IMR-90 (cell line): ENCODE results near the gene HSP90B1. TPM values are rescaled to one million over a fixed set of nuclear protein-coding genes. Genes with fewer than 3 reads are reported as not detected.

Source experiments
- ATAC-seq: fragments of 200-7000 bp; cut with Tn5 transposase; 2 replicates; pipeline ENCODE4 v1.9.1; 2020; ENCODE audit warnings: low read depth, mild to moderate bottlenecking, moderate library complexity
- BruUV-seq: library from RNA; stranded (reverse); fragments of 400-500 nt; replicated peaks from 2 replicates; lab custom pipeline; 2021; lab: Mats Ljungman, UMichigan
- CTCF ChIA-PET: fragments of 300-600 bp; formaldehyde crosslinking; extraction: SDS; loops from one replicate; lab custom pipeline; 2021; ENCODE audit warnings: antibody characterized with exemption; lab: Yijun Ruan, JAX
- POLR2A ChIA-PET: fragments of 300-600 bp; sonication (Branson Sonifier 250); formaldehyde crosslinking; loops from one replicate; lab custom pipeline; 2022; ENCODE audit warnings: antibody characterized with exemption; ENCODE audit not compliant: unreplicated experiment; lab: Charles Lee
- DNase-seq: peaks from one replicate; pipeline ENCODE4 v3.0.0; 2013
- H2AFZ ChIP-seq: replicated peaks from 2 replicates; pipeline ENCODE3; 2013; ENCODE audit warnings: low read length, mild to moderate bottlenecking; ENCODE audit not compliant: poor library complexity
- H2AK5ac ChIP-seq: 2 replicates; pipeline ENCODE4 v1.6.1; 2013; ENCODE audit warnings: low read depth, low read length, inconsistent platforms
- H2AK9ac ChIP-seq: replicated peaks from 2 replicates; pipeline ENCODE3; 2013; ENCODE audit warnings: mild to moderate bottlenecking, low read depth, low read length, moderate library complexity; ENCODE audit not compliant: poor library complexity
- H2BK120ac ChIP-seq: 2 replicates; pipeline ENCODE4 v1.6.1; 2013; ENCODE audit warnings: low read depth, low read length, inconsistent platforms
- H2BK15ac ChIP-seq: 3 replicates; pipeline ENCODE4 v1.6.1; 2013; ENCODE audit warnings: low read depth, low read length, inconsistent platforms
- H2BK20ac ChIP-seq: 2 replicates; pipeline ENCODE4 v1.6.1; 2013; ENCODE audit warnings: low read depth, mild to moderate bottlenecking, inconsistent platforms, low read length, moderate library complexity
- H2BK5ac ChIP-seq: 2 replicates; pipeline ENCODE4 v1.6.1; 2013; ENCODE audit warnings: mild to moderate bottlenecking, low read depth, low read length, inconsistent platforms; ENCODE audit not compliant: poor library complexity, severe bottlenecking
- H3K14ac ChIP-seq: replicated peaks from 2 replicates; pipeline ENCODE4 v1.6.1; 2013; ENCODE audit warnings: low read depth, low read length, inconsistent platforms
- H3K18ac ChIP-seq: 2 replicates; pipeline ENCODE4 v1.6.1; 2013; ENCODE audit warnings: low read depth, low read length, control low read depth
- H3K23ac ChIP-seq: 2 replicates; pipeline ENCODE4 v1.6.1; 2013; ENCODE audit warnings: low read depth, low read length, inconsistent platforms
- H3K27ac ChIP-seq: 2 replicates; pipeline ENCODE4 v1.5.1; 2013; ENCODE audit warnings: mild to moderate bottlenecking, control low read depth, low read length; ENCODE audit not compliant: insufficient read depth
- H3K27me3 ChIP-seq: 2 replicates; pipeline ENCODE4 v1.6.1; 2013; ENCODE audit warnings: low read length; ENCODE audit not compliant: control insufficient read depth, insufficient read depth
- H3K36me3 ChIP-seq: 2 replicates; pipeline ENCODE4 v1.6.1; 2013; ENCODE audit warnings: low read length, mixed read lengths; ENCODE audit not compliant: control insufficient read depth, insufficient read depth
- H3K4ac ChIP-seq: 2 replicates; pipeline ENCODE4 v1.6.1; 2013; ENCODE audit warnings: low read depth, low read length, inconsistent platforms
- H3K4me1 ChIP-seq: 2 replicates; pipeline ENCODE4 v1.6.1; 2013; ENCODE audit warnings: low read length, mixed read lengths; ENCODE audit not compliant: control insufficient read depth, insufficient read depth
- H3K4me2 ChIP-seq: 2 replicates; pipeline ENCODE4 v1.6.1; 2013; ENCODE audit warnings: low read depth, mild to moderate bottlenecking, control low read depth, low read length, moderate library complexity
- H3K4me3 ChIP-seq: 2 replicates; pipeline ENCODE4 v1.5.1; 2013; ENCODE audit warnings: low read depth, mild to moderate bottlenecking, control low read depth, low read length, moderate library complexity; ENCODE audit not compliant: insufficient read depth
- H3K56ac ChIP-seq: 2 replicates; pipeline ENCODE4 v1.6.1; 2013; ENCODE audit warnings: low read length, inconsistent platforms; ENCODE audit not compliant: insufficient read depth; ENCODE audit errors: extremely low read depth
- H3K79me1 ChIP-seq, 2 experiments: 2 replicates each; pipeline ENCODE4 v1.6.1; 2013; ENCODE audit warnings: low read length in 2 of 2, inconsistent platforms in 1 of 2, low read depth in 1 of 2
- H3K9ac ChIP-seq: 2 replicates; pipeline ENCODE4 v1.6.1; 2013; ENCODE audit warnings: low read depth, low read length, control low read depth
- H3K9me1 ChIP-seq: 2 replicates; pipeline ENCODE4 v1.6.1; 2013; ENCODE audit warnings: low read length, inconsistent platforms; ENCODE audit not compliant: insufficient read depth
- H3K9me3 ChIP-seq: 2 replicates; pipeline ENCODE4 v1.6.1; 2013; ENCODE audit warnings: low read length; ENCODE audit not compliant: control insufficient read depth, insufficient read depth
- H4K20me1 ChIP-seq: 2 replicates; pipeline ENCODE4 v1.6.1; 2013; ENCODE audit warnings: low read length, inconsistent platforms; ENCODE audit not compliant: insufficient read depth
- H4K5ac ChIP-seq: 2 replicates; pipeline ENCODE4 v1.6.1; 2013; ENCODE audit warnings: mild to moderate bottlenecking, low read depth, low read length, control low read depth
- H4K8ac ChIP-seq, 2 experiments: 2 replicates each; pipeline ENCODE4 v1.6.1; 2013; ENCODE audit warnings: low read depth in 2 of 2, low read length in 2 of 2, control low read depth in 1 of 2, inconsistent platforms in 1 of 2
- H4K91ac ChIP-seq: 2 replicates; pipeline ENCODE4 v1.6.1; 2013; ENCODE audit warnings: low read depth, low read length, inconsistent platforms; ENCODE audit not compliant: insufficient read depth
- BHLHE40 ChIP-seq: fragments of 150-350 bp; IDR thresholded peaks from 2 replicates; pipeline ENCODE4 v1.6.1; 2016; ENCODE audit warnings: mild to moderate bottlenecking, low read depth, low read length
- CEBPB ChIP-seq: IDR thresholded peaks from 2 replicates; pipeline ENCODE4 v1.6.1; 2012; ENCODE audit warnings: low read depth, low read length, improper control_type of control experiment
- CHD1 ChIP-seq: IDR thresholded peaks from 2 replicates; pipeline ENCODE4 v1.6.1; 2012; ENCODE audit warnings: low read depth, low read length, improper control_type of control experiment
- ELK1 ChIP-seq: fragments of 150-350 bp; IDR thresholded peaks from 2 replicates; pipeline ENCODE4 v1.6.1; 2016; ENCODE audit warnings: low read depth, mild to moderate bottlenecking, low read length, moderate library complexity, borderline replicate concordance
- FOS ChIP-seq: fragments of 150-350 bp; IDR thresholded peaks from 2 replicates; pipeline ENCODE4 v1.6.1; 2016; ENCODE audit warnings: low read depth, low read length
- MAFK ChIP-seq: IDR thresholded peaks from 2 replicates; pipeline ENCODE4 v1.6.1; 2012; ENCODE audit warnings: low read depth, low read length, improper control_type of control experiment
- MAZ ChIP-seq: IDR thresholded peaks from 2 replicates; pipeline ENCODE4 v1.6.1; 2012; ENCODE audit warnings: low read depth, mild to moderate bottlenecking, low read length, improper control_type of control experiment, moderate library complexity, borderline replicate concordance
- MXI1 ChIP-seq: IDR thresholded peaks from 2 replicates; pipeline ENCODE4 v1.6.1; 2012; ENCODE audit warnings: low read depth, mild to moderate bottlenecking, low read length, moderate library complexity, borderline replicate concordance
- POLR2A ChIP-seq: IDR thresholded peaks from 2 replicates; pipeline ENCODE4 v1.6.1; 2012; ENCODE audit warnings: mild to moderate bottlenecking, low read depth, low read length
- RFX5 ChIP-seq: IDR thresholded peaks from 2 replicates; pipeline ENCODE4 v1.8.0; 2012; ENCODE audit warnings: low read depth, mild to moderate bottlenecking, low read length, moderate library complexity
- SMC3 ChIP-seq: fragments of 150-350 bp; IDR thresholded peaks from 2 replicates; pipeline ENCODE4 v1.6.1; 2016; ENCODE audit warnings: low read depth, mild to moderate bottlenecking, antibody characterized with exemption, low read length, moderate library complexity
- WGBS, 2 experiments: methylation state at CpG; one replicate each; pipeline versions ENCODE4 v1.1.5 to v1.1.7; 2013; ENCODE audit warnings: missing lambda C conversion rate in 2 of 2; ENCODE audit not compliant: insufficient read length in 1 of 2; ENCODE audit errors: extremely low coverage in 2 of 2; 5-methylcytosine and 5-hydroxymethylcytosine counted together
- dilution Hi-C: fragments of 300-500 bp; cut with HindIII; formaldehyde crosslinking; loops from one replicate; pipeline ENCODE4 v1.14.3; 2018; ENCODE audit warnings: low sequenced_read_pairs; ENCODE audit not compliant: unreplicated experiment
- in situ Hi-C: fragments of 300-500 bp; cut with MboI; formaldehyde crosslinking; loops from 3 replicates; pipeline ENCODE4 v1.14.3; 2019; ENCODE audit warnings: low sequenced_read_pairs, inconsistent platforms, mixed read lengths
- intact Hi-C: fragments of 100-400 bp; cut with micrococcal nuclease; formaldehyde crosslinking; loops from 2 replicates; pipeline ENCODE4 v1.10.0; 2022
- polyA plus RNA-seq, 3 experiments: library from polyadenylated mRNA; depleted of rRNA; stranded (reverse); fragments of >200 nt; gene quantifications; 2 replicates each; pipeline ENCODE4 v1.2.3, GENCODE V29; 2012; ENCODE audit warnings: low replicate concordance in 1 of 3
- total RNA-seq: library from RNA; depleted of rRNA; stranded (reverse); fragments of >200 nt; gene quantifications from 2 replicates; pipeline ENCODE4 v1.2.3, GENCODE V29; 2012

The HSP90B1 gene
- total and polyA plus RNA-seq, 2 of the 4 experiments (the other 2 are of a cell fraction) = 398 to 765 TPM

DNA sequence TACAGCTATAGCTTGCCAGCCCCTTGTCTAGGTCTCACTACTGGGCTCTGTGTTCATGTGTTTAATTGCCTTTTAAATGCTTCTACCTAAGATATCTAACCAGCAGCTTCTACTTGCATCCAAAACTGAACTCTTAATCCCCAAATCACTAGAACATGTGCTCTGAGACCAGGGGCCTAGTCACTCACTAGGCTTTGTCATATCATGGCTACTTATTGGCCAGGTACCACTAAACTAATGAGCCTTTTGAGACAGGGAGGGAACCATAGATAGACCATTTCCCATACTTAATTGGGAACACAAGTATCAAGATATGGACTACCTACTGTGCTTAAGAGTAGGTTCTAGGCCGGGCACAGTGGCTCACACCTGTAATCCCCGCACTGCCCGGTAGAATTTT, 6.5 kb downstream of the HSP90B1 start:
- TF ChIP-seq CHD1 (no peak), BHLHE40 (no peak), CEBPB (no peak), RFX5 (no peak), SMC3 (no peak), POLR2A (no peak), MXI1 (no peak), MAZ (no peak), MAFK (no peak), ELK1 (no peak), FOS (no peak)
- Histone ChIP-seq H4K8ac (no peak overlapping the region), H2BK5ac (no peak overlapping the region), H3K14ac (no peak overlapping the region), H2AFZ (no peak overlapping the region), H3K4me2 (no peak overlapping the region), H3K4me1 (peaks cover 2% of the 10 kb centered on the region; the same call in 1 of the 2 replicates), H4K20me1 (peaks cover 31% of the 10 kb centered on the region), H3K4me3 (no peak overlapping the region), H3K9ac (no peak overlapping the region), H4K91ac (no peak overlapping the region), H3K27ac (no peak overlapping the region), H2BK15ac (no peak overlapping the region), H2BK20ac (no peak overlapping the region), H3K56ac (no peak overlapping the region; the same call in 1 of the 2 replicates), H2AK9ac (no peak overlapping the region), H2BK120ac (no peak overlapping the region), H3K4ac (no peak overlapping the region), H3K27me3 (no peaks in the 10 kb centered on the region), H4K5ac (no peak overlapping the region), H3K23ac (0 out of 2 replicates have a peak overlapping the region, but pooled peaks have one; percentile 32), H3K18ac (no peak overlapping the region), H3K9me1 (no peaks in the 10 kb centered on the region), H3K79me1 (peaks cover 34 to 56% of the 10 kb centered on the region in 2 experiments), H2AK5ac (no peak overlapping the region), H3K36me3 (peaks cover 45% of the 10 kb centered on the region), H3K9me3 (no peaks in the 10 kb centered on the region)
- no peak for DNase-seq
- no TSS peak for BruUV-seq
- in situ Hi-C loops (loop anchor here (10.0 kb wide), 1 partner anchor 162 kb away; no protein-coding TSS in a partner anchor), intact Hi-C loops (no loop called here), dilution Hi-C loops (no loop called here)
- ATAC-seq = no peak
- ChIA-PET POLR2A (interaction anchor here (0.6 kb wide), 2 partner anchors 81 to 1671 kb away, joined by 4 to 11 read pairs; no protein-coding TSS in a partner anchor), CTCF (interaction anchor here (0.9 kb wide), 1 partner anchor 13 kb away, joined by 3 read pairs; no protein-coding TSS in a partner anchor)
- WGBS, 2 experiments = no CpG with 5 or more reads among the region's 3 CpGs
